Hepatocyte (in vitro differentiated cells): ENCODE results near the gene FOSL2.

Source experiments
- EZH2 ChIP-seq: fragments of 200-600 bp; sonication (generic); IDR thresholded peaks from 2 replicates; pipeline ENCODE4 v1.6.1; 2016; ENCODE audit warnings: antibody characterized with exemption, mild to moderate bottlenecking, borderline replicate concordance
- TF ChIP-seq, protein P1 (sequence below): fragments of 200-600 bp; sonication (generic); IDR thresholded peaks from 2 replicates; pipeline ENCODE4 v1.5.1; 2016; ENCODE audit warnings: antibody characterized with exemption, mild to moderate bottlenecking; ENCODE audit not compliant: poor library complexity

DNA sequence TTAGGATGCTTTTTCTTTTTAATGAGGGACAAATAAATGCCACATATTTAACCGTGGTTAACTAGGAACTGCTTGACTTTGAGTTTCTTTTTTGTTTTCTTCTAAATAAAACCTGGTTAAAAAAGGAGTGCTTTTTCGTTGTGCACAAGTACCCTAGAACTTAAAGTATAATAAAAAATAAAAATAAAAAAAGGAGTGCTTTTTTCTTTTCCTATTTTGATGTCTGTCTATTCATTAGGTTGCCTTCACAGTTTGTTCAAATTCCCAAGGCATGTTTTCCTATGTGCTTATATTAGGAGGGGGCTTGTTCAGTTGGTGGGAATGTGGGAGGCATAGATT lies 4.4 kb downstream of the FOSL2 start:
- TF ChIP-seq, protein P1, sequence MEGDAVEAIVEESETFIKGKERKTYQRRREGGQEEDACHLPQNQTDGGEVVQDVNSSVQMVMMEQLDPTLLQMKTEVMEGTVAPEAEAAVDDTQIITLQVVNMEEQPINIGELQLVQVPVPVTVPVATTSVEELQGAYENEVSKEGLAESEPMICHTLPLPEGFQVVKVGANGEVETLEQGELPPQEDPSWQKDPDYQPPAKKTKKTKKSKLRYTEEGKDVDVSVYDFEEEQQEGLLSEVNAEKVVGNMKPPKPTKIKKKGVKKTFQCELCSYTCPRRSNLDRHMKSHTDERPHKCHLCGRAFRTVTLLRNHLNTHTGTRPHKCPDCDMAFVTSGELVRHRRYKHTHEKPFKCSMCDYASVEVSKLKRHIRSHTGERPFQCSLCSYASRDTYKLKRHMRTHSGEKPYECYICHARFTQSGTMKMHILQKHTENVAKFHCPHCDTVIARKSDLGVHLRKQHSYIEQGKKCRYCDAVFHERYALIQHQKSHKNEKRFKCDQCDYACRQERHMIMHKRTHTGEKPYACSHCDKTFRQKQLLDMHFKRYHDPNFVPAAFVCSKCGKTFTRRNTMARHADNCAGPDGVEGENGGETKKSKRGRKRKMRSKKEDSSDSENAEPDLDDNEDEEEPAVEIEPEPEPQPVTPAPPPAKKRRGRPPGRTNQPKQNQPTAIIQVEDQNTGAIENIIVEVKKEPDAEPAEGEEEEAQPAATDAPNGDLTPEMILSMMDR = no peak
- no peak for TF ChIP-seq EZH2
